Omental fat pad (tissue), 4 donors: Measurements from ENCODE around the gene SRCIN1. TPM values are rescaled to one million over a fixed set of nuclear protein-coding genes. Genes with fewer than 3 reads are reported as not detected.

Experiments used
- ATAC-seq: fragments of 150-250 bp; one replicate; pipeline ENCODE4 v1.9.1; 2016; ENCODE audit warnings: mild to moderate bottlenecking, moderate library complexity; ENCODE audit not compliant: low FRiP score
- DNase-seq: peaks from one replicate; pipeline ENCODE4 v3.0.0-alpha.2; 2019; ENCODE audit warnings: low spot score
- total RNA-seq, 4 donors: library from RNA; depleted of rRNA; stranded (reverse); fragments of >200 nt; gene quantifications; one replicate each; pipeline ENCODE4 v1.1.0, GENCODE V29; 2016
- TF ChIP-seq, protein P1 (sequence below), 3 donors: fragments of 450-650 bp; IDR thresholded peaks; one replicate each; pipeline ENCODE4 v1.5.1; 2016 to 2017; ENCODE audit warnings: antibody characterized with exemption in 3 of 3, mild to moderate bottlenecking in 3 of 3, moderate library complexity in 2 of 3

SRCIN1 gene
- total RNA-seq, 4 donors from 2014 or later, result 1.2 to 5.6 (median 2.7) TPM

DNA sequence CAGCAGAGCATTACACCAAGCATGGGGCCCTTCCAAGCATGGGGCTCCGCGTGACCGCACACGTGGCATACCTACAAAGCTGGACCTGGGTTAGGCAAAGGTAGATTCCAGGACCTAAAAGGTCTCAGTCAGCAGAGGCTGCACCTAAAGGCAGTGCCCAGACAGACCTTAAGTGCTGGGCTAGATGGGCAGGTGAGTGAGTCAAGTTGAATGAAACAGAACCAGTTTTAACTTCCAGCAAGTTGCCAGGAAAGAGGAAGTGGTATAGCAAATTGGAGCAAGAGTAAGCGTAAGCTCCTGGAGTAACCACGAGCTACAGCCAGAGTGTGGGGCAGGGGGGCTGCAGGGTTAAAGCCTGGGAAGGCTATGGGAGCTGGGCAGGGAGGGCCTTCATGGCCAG, 49.5 kb downstream of the SRCIN1 start:
- ATAC-seq (no peak), DNase-seq (no peak)
- TF ChIP-seq, protein P1, sequence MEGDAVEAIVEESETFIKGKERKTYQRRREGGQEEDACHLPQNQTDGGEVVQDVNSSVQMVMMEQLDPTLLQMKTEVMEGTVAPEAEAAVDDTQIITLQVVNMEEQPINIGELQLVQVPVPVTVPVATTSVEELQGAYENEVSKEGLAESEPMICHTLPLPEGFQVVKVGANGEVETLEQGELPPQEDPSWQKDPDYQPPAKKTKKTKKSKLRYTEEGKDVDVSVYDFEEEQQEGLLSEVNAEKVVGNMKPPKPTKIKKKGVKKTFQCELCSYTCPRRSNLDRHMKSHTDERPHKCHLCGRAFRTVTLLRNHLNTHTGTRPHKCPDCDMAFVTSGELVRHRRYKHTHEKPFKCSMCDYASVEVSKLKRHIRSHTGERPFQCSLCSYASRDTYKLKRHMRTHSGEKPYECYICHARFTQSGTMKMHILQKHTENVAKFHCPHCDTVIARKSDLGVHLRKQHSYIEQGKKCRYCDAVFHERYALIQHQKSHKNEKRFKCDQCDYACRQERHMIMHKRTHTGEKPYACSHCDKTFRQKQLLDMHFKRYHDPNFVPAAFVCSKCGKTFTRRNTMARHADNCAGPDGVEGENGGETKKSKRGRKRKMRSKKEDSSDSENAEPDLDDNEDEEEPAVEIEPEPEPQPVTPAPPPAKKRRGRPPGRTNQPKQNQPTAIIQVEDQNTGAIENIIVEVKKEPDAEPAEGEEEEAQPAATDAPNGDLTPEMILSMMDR (IDR thresholded peaks at IDR 0.05), result no peak

DNA sequence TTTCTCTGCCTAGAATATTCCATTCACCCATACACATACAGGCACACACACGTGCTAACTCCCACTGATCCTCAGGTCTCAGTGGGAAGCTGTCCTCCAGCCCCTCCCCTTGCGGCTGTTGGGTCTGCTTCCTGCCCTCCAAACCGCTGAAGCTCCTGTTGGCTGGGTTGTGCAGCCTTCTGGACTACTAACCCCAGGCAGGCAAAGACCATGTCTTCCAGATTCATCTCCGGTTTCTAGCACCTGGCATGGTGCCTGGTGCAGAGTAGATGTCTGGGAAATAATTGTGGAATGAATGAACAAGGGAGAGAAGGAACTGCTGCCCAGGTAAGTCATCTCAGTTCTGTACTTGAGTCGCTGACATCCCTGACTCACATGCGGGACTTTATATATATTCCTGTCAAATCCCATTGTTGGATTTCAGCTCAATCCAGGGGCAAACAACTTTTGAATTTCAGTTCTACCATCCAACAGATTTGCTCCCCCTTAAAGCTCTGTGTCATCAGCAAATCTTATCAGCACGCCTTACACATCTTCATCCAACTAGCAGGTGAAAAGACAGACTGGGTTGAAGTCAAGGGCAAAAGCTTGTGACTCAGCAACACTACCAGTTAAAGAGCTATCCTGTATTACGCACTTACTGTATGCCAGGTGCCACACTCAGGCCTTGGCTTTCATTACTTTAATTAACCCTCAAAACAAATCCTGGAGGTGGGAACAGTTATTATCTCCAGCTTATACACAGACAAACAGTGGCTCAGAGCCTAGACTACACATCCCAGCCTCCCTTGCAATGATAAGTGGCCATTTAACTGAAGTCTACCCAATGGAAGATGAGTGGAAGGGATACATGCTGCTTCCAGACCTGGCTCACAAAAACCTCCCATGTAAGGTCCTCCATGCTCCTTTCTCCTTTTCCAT, 51.1 kb downstream of the SRCIN1 start:
- ATAC-seq, result no peak
- TF ChIP-seq, protein P1 (IDR thresholded peaks at IDR 0.05), result no peak
- no peak for DNase-seq

GRCh38 chr17:38552343-38552742, 53.4 kb downstream of the SRCIN1 start:
- DNase-seq (no peak), ATAC-seq (no peak)
- TF ChIP-seq, protein P1 (IDR thresholded peaks at IDR 0.05), result no peak

DNA sequence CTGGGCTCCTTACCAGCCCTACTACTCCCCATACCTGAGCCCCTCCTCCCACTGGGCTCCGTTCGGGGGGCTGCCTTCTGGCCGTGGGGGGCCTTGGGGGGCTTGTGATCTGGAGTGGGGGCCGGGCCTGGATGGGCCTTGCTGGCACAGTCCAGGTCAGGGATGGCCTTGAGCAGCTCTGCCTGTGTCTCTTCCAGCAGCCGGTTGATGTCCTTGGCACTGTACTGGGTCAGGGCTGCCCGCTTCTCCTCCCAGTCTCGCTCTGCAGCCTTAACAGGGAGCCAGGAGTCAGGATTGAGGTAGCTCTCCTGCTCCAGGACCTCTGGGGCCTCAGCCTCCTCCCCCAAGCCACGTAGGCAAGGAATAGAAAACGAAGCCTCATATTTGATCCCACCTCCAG, 54.6 kb downstream of the SRCIN1 start:
- DNase-seq, result no peak
- TF ChIP-seq, protein P1 (IDR thresholded peaks at IDR 0.05), result no peak
- ATAC-seq, result no peak

- TF ChIP-seq, protein P1 (IDR thresholded peaks at IDR 0.05), result no peak
- no peak for DNase-seq
Measured at GRCh38 chr17:38550661-38551060, 55.1 kb downstream of the SRCIN1 start.

GRCh38 chr17:38549285-38549684, 56.5 kb downstream of the SRCIN1 start:
- ATAC-seq (no peak), DNase-seq (no peak)
- TF ChIP-seq, protein P1 (IDR thresholded peaks at IDR 0.05), result no peak

More at GRCh38 chr17:38550661-38551060, 55.1 kb downstream of the SRCIN1 start:
- no peak for ATAC-seq

- no peak for ATAC-seq
- no peak for DNase-seq
- TF ChIP-seq, protein P1 (IDR thresholded peaks at IDR 0.05), result no peak
Measured at GRCh38 chr17:38547444-38547843, 58.3 kb downstream of the SRCIN1 start.
